GM21737 (cell line): ENCODE results near the gene CRYL1.
"Not testable (repeated sequence)": the region's sequence is repeated elsewhere in the genome, so short reads cannot be mapped to it uniquely, and the experiment has no call there.

Experiments
- ATAC-seq: cut with Tn5 transposase; IDR thresholded peaks from one replicate; pipeline ENCODE4 v1.9.1; 2021; ENCODE audit warnings: mild to moderate bottlenecking, moderate library complexity; ENCODE audit not compliant: unreplicated experiment

Gene CRYL1

GRCh38 chr13:20461481-20461859, 64.2 kb downstream of the CRYL1 start:
- no peak for ATAC-seq

GRCh38 chr13:20460761-20461160, 64.9 kb downstream of the CRYL1 start:
- no peak for ATAC-seq

- ATAC-seq = no peak
These were observed 68.0 kb downstream of the CRYL1 start for GRCh38 chr13:20457670-20458069.

GRCh38 chr13:20456737-20457136, 68.9 kb downstream of the CRYL1 start:
- ATAC-seq = no peak

GRCh38 chr13:20451397-20451796, 74.3 kb downstream of the CRYL1 start:
- ATAC-seq = no peak

GRCh38 chr13:20448470-20448869, 77.2 kb downstream of the CRYL1 start:
- ATAC-seq = no peak

- no peak for ATAC-seq
These were observed 78.8 kb downstream of the CRYL1 start for GRCh38 chr13:20446900-20447299.

GRCh38 chr13:20446405-20446804, 79.3 kb downstream of the CRYL1 start:
- no peak for ATAC-seq

- no peak for ATAC-seq
These were observed 82.8 kb downstream of the CRYL1 start for GRCh38 chr13:20442798-20443381.

- no peak for ATAC-seq
These were observed 83.3 kb downstream of the CRYL1 start for GRCh38 chr13:20442375-20442774.

- no peak for ATAC-seq
These were observed 83.8 kb downstream of the CRYL1 start for GRCh38 chr13:20441879-20442278.

GRCh38 chr13:20441056-20441455, 84.6 kb downstream of the CRYL1 start:
- ATAC-seq = no peak

GRCh38 chr13:20439261-20439660, 86.4 kb downstream of the CRYL1 start:
- no peak for ATAC-seq

GRCh38 chr13:20438801-20439200, 86.9 kb downstream of the CRYL1 start:
- no peak for ATAC-seq

- no peak for ATAC-seq
These were observed 89.2 kb downstream of the CRYL1 start for GRCh38 chr13:20436505-20436904.

GRCh38 chr13:20435616-20436368, 89.9 kb downstream of the CRYL1 start:
- ATAC-seq = no peak

- not testable (repeated sequence) for ATAC-seq
These were observed 91.4 kb downstream of the CRYL1 start for GRCh38 chr13:20434210-20434609.

GRCh38 chr13:20431687-20432384, 93.8 kb downstream of the CRYL1 start:
- no peak for ATAC-seq

- ATAC-seq = no peak
These were observed 94.6 kb downstream of the CRYL1 start for GRCh38 chr13:20431080-20431479.

GRCh38 chr13:20430296-20430695, 95.4 kb downstream of the CRYL1 start:
- ATAC-seq = no peak

GRCh38 chr13:20429682-20430081, 96.0 kb downstream of the CRYL1 start:
- no peak for ATAC-seq
